Calu3 (cell line): ENCODE results near the gene FEM1C. TPM values are rescaled to one million over a fixed set of nuclear protein-coding genes. Genes with fewer than 3 reads are reported as not detected.

Experiments
- BruUV-seq: library from RNA; stranded (reverse); fragments of 400-500 nt; replicated peaks from 2 replicates; lab custom pipeline; 2021; lab: Mats Ljungman, UMichigan
- CTCF ChIA-PET: fragments of 300-600 bp; sonication (Branson Sonifier 250); formaldehyde crosslinking; loops from one replicate; lab custom pipeline; 2022; ENCODE audit warnings: antibody characterized with exemption; lab: Charles Lee
- DNase-seq: peaks from one replicate; pipeline ENCODE4 v3.0.0; 2022
- H3K27ac Mint-ChIP-seq: one replicate; pipeline ENCODE4 v1.8.0; 2022; ENCODE audit warnings: mixed read lengths; ENCODE audit not compliant: unreplicated experiment
- H3K27me3 Mint-ChIP-seq: one replicate; pipeline ENCODE4 v1.8.0; 2022; ENCODE audit warnings: mixed read lengths; ENCODE audit not compliant: unreplicated experiment
- H3K36me3 Mint-ChIP-seq: one replicate; pipeline ENCODE4 v1.8.0; 2022; ENCODE audit warnings: mild to moderate bottlenecking, moderate library complexity, mixed read lengths; ENCODE audit not compliant: insufficient read depth, unreplicated experiment
- H3K4me1 Mint-ChIP-seq: one replicate; pipeline ENCODE4 v1.8.0; 2022; ENCODE audit warnings: mild to moderate bottlenecking, low read depth, mixed read lengths; ENCODE audit not compliant: unreplicated experiment
- H3K4me3 Mint-ChIP-seq: one replicate; pipeline ENCODE4 v1.8.0; 2022; ENCODE audit warnings: mild to moderate bottlenecking, low read depth, moderate library complexity, mixed read lengths; ENCODE audit not compliant: unreplicated experiment
- H3K9me3 Mint-ChIP-seq: one replicate; pipeline ENCODE4 v1.8.0; 2022; ENCODE audit warnings: low read depth, mixed read lengths; ENCODE audit not compliant: unreplicated experiment
- intact Hi-C: fragments of 100-400 bp; cut with micrococcal nuclease; formaldehyde crosslinking; loops from one replicate; pipeline ENCODE4 v1.10.0; 2022; ENCODE audit not compliant: unreplicated experiment
- total RNA-seq: library from RNA; stranded (reverse); gene quantifications from 2 replicates; pipeline ENCODE4 v1.2.3, GENCODE V29; 2022
- TF ChIP-seq, protein P1 (sequence below): fragments of 200-600 bp; IDR thresholded peaks from one replicate; pipeline ENCODE4 v1.8.0; 2022; ENCODE audit warnings: antibody characterized with exemption; ENCODE audit not compliant: unreplicated experiment

FEM1C gene
- total RNA-seq, 1 experiment from 2014 or later: 42.8 TPM

DNA sequence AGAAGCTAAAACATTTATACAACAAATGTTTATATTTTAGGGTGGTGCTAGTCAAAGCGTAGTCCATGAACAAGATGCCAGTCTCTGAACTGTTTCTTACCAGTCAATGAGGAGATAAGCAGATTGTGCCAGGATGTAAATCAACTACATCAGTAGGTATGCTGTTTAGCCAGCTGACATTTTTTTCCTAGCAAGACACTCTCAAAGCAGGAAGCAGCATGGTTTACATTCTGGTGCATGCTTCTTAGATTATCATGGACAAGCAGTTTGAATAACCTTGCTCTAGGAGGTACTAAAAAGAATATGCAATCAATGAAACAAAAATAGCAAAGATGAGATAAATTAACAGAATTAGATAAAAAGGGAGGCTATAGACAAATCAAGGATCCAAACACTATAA is 40.7 kb upstream of the FEM1C start:
- Mint-ChIP-seq H3K4me3 (no peak overlapping the region), H3K4me1 (no peaks in the 10 kb centered on the region), H3K9me3 (no peaks in the 10 kb centered on the region), H3K27ac (no peak overlapping the region), H3K27me3 (no peaks in the 10 kb centered on the region), H3K36me3 (no peaks in the 10 kb centered on the region)
- BruUV-seq: no TSS peak
- CTCF ChIA-PET: no interaction called here
- TF ChIP-seq, protein P1, sequence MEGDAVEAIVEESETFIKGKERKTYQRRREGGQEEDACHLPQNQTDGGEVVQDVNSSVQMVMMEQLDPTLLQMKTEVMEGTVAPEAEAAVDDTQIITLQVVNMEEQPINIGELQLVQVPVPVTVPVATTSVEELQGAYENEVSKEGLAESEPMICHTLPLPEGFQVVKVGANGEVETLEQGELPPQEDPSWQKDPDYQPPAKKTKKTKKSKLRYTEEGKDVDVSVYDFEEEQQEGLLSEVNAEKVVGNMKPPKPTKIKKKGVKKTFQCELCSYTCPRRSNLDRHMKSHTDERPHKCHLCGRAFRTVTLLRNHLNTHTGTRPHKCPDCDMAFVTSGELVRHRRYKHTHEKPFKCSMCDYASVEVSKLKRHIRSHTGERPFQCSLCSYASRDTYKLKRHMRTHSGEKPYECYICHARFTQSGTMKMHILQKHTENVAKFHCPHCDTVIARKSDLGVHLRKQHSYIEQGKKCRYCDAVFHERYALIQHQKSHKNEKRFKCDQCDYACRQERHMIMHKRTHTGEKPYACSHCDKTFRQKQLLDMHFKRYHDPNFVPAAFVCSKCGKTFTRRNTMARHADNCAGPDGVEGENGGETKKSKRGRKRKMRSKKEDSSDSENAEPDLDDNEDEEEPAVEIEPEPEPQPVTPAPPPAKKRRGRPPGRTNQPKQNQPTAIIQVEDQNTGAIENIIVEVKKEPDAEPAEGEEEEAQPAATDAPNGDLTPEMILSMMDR: no peak
- no peak for DNase-seq
- intact Hi-C loops: loop anchor here (1.0 kb wide), 1 partner anchor 36 kb away; no protein-coding TSS in a partner anchor

DNA sequence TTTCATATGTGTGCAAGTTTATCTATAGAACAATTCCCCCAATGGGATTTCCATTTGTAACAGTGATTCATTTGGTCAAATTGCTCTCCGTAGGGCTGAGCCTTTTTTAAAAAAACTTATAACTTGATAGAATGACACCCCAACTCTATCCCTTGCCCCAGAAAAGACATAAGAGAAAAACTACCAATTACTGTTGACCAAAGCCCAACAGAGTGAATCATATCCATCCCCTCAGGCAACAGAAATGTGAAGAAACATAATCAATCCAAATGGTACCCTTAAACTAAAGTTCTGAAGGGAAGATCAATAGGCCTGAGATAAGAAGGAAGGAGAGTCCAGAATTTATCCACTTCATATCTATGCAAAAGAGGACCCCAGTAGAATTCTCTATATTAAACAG is 39.9 kb upstream of the FEM1C start:
- H3K36me3 Mint-ChIP-seq: no peaks in the 10 kb centered on the region
- intact Hi-C loops: no loop called here
- no peaks in the 10 kb centered on the region for H3K27me3 Mint-ChIP-seq
- no peaks in the 10 kb centered on the region for H3K4me1 Mint-ChIP-seq
- no peak overlapping the region for H3K27ac Mint-ChIP-seq
- no peaks in the 10 kb centered on the region for H3K9me3 Mint-ChIP-seq
- no TSS peak for BruUV-seq
- CTCF ChIA-PET: no interaction called here
- no peak for DNase-seq
- TF ChIP-seq, protein P1: no peak
- H3K4me3 Mint-ChIP-seq: no peak overlapping the region

DNA sequence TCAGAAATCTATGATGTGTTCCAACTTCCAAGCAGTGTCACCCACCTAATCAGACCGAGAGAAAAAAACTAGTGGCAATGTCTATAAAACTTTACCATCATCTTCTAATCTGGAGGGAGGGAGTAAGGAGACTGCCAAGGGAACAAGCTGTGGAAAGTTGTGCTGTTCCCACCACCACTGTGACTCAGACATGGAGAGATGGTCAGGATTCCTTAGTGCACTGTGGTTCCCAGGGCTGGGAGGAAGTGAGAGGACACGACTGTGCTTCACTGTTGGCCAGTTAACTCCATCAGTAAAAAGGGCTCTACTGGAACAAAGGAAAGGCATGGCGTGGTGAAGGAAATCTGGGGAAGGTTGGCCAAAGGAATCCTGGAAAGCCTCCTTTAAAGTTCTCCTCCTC is 38.9 kb upstream of the FEM1C start:
- Mint-ChIP-seq H3K36me3 (no peaks in the 10 kb centered on the region), H3K4me3 (no peak overlapping the region), H3K4me1 (no peaks in the 10 kb centered on the region), H3K9me3 (no peaks in the 10 kb centered on the region), H3K27me3 (no peaks in the 10 kb centered on the region), H3K27ac (no peak overlapping the region)
- CTCF ChIA-PET: no interaction called here
- TF ChIP-seq, protein P1: no peak
- DNase-seq: no peak
- intact Hi-C loops: no loop called here
- BruUV-seq: no TSS peak

DNA sequence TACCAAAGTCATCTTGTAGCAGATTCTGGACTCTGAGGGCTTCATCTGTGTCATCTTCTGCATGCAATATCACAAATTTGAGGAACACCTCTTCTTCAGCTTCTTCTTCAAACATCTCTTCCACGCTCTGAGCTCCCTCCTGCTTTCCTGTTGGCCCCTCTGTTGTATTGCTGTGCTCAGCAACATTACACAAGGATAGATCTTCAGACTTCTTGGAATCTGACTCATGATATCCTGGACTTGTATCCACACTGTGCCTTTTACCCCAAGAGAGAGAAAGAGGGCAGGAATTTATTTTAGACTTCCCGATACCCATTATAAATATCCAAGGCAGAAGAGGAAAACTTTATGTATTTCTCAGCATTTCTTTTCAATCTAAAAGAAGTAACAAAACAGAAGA is 36.4 kb upstream of the FEM1C start:
- Mint-ChIP-seq H3K27me3 (no peaks in the 10 kb centered on the region), H3K4me1 (peaks cover 5% of the 10 kb centered on the region), H3K36me3 (no peaks in the 10 kb centered on the region), H3K9me3 (peaks cover 4% of the 10 kb centered on the region), H3K27ac (no peak overlapping the region), H3K4me3 (no peak overlapping the region)
- no TSS peak for BruUV-seq
- DNase-seq: no peak
- CTCF ChIA-PET: no interaction called here
- intact Hi-C loops: no loop called here
- TF ChIP-seq, protein P1: no peak
